Parietal lobe (tissue), 1 donor: ENCODE measurements around the gene OR5AS1. TPM values are rescaled to one million over a fixed set of nuclear protein-coding genes. Genes with fewer than 3 reads are reported as not detected.

Experiments used
- total RNA-seq: library from RNA; depleted of rRNA; stranded (reverse); fragments of >200 nt; gene quantifications from one replicate; pipeline ENCODE4 v1.2.3, GENCODE V29; 2014

Gene OR5AS1
- total RNA-seq: not detected

GRCh38 chr11:56027354-56027753, at the start of gene OR5AS1:
Gene OR5AS1 (plus strand): TSS chr11:56027654. CDS start chr11:56030419, 2,765 bp downstream.

DNA sequence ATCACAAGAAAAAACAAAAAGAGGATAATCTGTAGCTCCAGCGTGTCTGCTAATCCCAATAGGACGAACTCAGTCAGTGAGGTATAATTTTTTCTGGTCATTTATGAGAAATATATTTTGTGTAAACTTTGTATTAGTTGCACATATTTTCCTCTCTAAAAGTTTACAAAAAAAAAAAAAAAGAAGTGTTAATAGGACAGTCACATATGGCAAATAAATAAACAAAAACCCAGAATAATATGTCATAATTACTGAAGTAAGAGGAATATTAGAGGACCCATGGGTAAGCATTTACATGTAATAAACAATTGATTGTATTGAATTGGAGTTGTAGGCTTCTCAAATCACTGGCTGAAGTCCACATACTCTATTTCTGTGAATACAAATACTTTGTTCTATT, 32.9 kb upstream of the OR5AS1 start, which contains the start of gene OR5F1:
TSS of gene OR5F1 (minus strand) at position 101 of the 400 bp plus-strand sequence. CDS start at position 101, 0 bp downstream.

Other genes with a start within 250 kb of the OR5AS1 start
- gene OR5D14, start 232.1 kb upstream of the OR5AS1 start, total RNA-seq: not detected
- not detected for gene OR5L1, start 216.3 kb upstream of the OR5AS1 start, total RNA-seq
- gene OR5D18, start 208.0 kb upstream of the OR5AS1 start, total RNA-seq: not detected
- gene OR5L2, start 200.4 kb upstream of the OR5AS1 start, total RNA-seq: not detected
- not detected for gene OR5D16, start 188.9 kb upstream of the OR5AS1 start, total RNA-seq
- gene TRIM51, start 144.4 kb upstream of the OR5AS1 start, total RNA-seq: not detected
- not detected for gene OR5W2, start 113.1 kb upstream of the OR5AS1 start, total RNA-seq
- gene OR5I1, start 91.3 kb upstream of the OR5AS1 start, total RNA-seq: not detected
- not detected for gene OR10AG1, start 57.7 kb upstream of the OR5AS1 start, total RNA-seq
- gene OR5F1, start 33.0 kb upstream of the OR5AS1 start, total RNA-seq: not detected
- not detected for gene OR8I2, start 65.7 kb downstream of the OR5AS1 start, total RNA-seq
- gene OR8H2, start 76.0 kb downstream of the OR5AS1 start, total RNA-seq: not detected
- not detected for gene OR8H3, start 94.7 kb downstream of the OR5AS1 start, total RNA-seq
- not detected for gene OR8J3, start 112.5 kb downstream of the OR5AS1 start, total RNA-seq
- not detected for gene OR8K5, start 132.7 kb downstream of the OR5AS1 start, total RNA-seq
- not detected for gene OR5J2, start 149.0 kb downstream of the OR5AS1 start, total RNA-seq
- not detected for gene OR5T2, start 206.6 kb downstream of the OR5AS1 start, total RNA-seq
- not detected for gene OR5T3, start 224.6 kb downstream of the OR5AS1 start, total RNA-seq
- not detected for gene OR5T1, start 246.5 kb downstream of the OR5AS1 start, total RNA-seq